Sigmoid colon (tissue), 4 donors: ENCODE data around the gene FRY.

Experiments
- POLR2AphosphoS5 ChIP-seq, 4 donors: sonication (generic); formaldehyde crosslinking; IDR thresholded peaks; one replicate each; pipeline ENCODE4 v1.6.1; 2017; ENCODE audit warnings: antibody characterized with exemption in 4 of 4
- TF ChIP-seq, protein P1 (sequence below), 4 experiments: fragments of 450-650 bp in 3 of 4; fragments of 200-600 bp in 1 of 4; IDR thresholded peaks; one replicate each; pipeline ENCODE4 v1.5.1; 2016 to 2019; ENCODE audit warnings: antibody characterized with exemption in 4 of 4, mild to moderate bottlenecking in 3 of 4, moderate library complexity in 2 of 4

DNA sequence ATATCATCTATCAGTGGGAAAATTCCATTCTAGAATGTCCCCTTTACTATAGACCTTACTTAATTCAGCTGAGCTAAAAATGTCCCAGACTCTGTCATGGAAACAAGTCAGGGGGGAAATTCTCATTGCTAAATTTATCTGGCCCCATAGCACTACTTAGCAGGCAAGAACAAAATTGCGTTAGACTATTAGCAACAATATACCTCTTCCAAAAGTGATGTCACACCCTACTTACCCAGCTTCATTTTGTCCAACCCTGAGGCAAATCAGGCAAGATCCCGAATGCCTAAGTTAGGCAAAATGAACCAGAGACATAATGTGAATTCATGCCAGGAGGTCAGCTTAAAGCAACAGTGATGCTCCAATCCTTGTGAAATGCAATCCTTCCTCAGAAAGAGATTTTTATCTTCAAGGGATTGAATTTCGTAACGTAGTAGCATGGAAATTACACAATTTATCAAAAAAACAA lies 93.7 kb downstream of the FRY start:
- TF ChIP-seq, protein P1, sequence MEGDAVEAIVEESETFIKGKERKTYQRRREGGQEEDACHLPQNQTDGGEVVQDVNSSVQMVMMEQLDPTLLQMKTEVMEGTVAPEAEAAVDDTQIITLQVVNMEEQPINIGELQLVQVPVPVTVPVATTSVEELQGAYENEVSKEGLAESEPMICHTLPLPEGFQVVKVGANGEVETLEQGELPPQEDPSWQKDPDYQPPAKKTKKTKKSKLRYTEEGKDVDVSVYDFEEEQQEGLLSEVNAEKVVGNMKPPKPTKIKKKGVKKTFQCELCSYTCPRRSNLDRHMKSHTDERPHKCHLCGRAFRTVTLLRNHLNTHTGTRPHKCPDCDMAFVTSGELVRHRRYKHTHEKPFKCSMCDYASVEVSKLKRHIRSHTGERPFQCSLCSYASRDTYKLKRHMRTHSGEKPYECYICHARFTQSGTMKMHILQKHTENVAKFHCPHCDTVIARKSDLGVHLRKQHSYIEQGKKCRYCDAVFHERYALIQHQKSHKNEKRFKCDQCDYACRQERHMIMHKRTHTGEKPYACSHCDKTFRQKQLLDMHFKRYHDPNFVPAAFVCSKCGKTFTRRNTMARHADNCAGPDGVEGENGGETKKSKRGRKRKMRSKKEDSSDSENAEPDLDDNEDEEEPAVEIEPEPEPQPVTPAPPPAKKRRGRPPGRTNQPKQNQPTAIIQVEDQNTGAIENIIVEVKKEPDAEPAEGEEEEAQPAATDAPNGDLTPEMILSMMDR (IDR thresholded peaks at IDR 0.05) = no peak
- TF ChIP-seq POLR2AphosphoS5 (IDR thresholded peaks at IDR 0.05) = peak in 2 of 4 donors; percentile 23 to 45
